Measurements from ENCODE around the gene ACTL6B. TPM values are rescaled to one million over a fixed set of nuclear protein-coding genes. Genes with fewer than 3 reads are reported as not detected.

ACTL6B gene
- polyA plus RNA-seq, 1 donor (not counting 4 experiments of a cell fraction or from before 2014, with no cell fraction given) = not detected

DNA sequence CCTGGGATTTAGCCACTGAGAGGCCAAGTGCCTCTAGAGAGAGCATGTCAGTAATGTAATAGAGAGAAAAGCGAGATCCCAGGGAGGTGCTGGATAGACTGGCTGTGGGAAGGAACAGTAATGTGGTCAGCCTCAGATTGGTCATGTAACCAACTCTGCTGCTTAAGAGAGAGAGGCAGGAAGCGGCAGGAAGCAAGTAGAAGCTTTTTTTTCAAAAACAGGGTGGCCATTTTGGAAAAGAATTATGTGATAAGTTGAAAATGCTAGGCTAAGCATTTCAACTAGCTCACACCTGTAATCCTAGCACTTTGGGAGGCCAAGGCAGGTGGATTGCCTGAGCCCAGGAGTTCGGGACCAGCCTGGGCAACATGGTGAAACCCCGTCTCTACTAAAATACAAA lies 57.8 kb downstream of the ACTL6B start:
- Histone ChIP-seq H3K27me3 (ENCODE audit: control insufficient read depth, extremely low read depth, insufficient read depth, low read length) (no peaks in the 10 kb centered on the region), H2AFZ (ENCODE audit: control insufficient read depth, low read length) (no peak overlapping the region), H3K79me2 (ENCODE audit: control insufficient read depth, insufficient read depth, low read length) (no peaks in the 10 kb centered on the region), H3K9ac (ENCODE audit: control insufficient read depth, extremely low read depth, insufficient read depth, low read length) (no peak overlapping the region), H3K4me3 (ENCODE audit: control insufficient read depth in 2 of 3, extremely low read depth in 1 of 3, insufficient read depth in 2 of 3, low read depth in 1 of 3, low read length in 3 of 3) (no peak overlapping the region), H3K4me2 (ENCODE audit: control insufficient read depth, extremely low read depth, insufficient read depth, low read depth, low read length) (no peak overlapping the region), H4K20me1 (ENCODE audit: control insufficient read depth, extremely low read depth, insufficient read depth, low read length) (no peaks in the 10 kb centered on the region), H3K4me1 (ENCODE audit: control insufficient read depth, extremely low read depth, insufficient read depth, low read length) (no peaks in the 10 kb centered on the region), H3K27ac (ENCODE audit: control insufficient read depth, insufficient read depth, low read length) (no peak overlapping the region), H3K36me3 (ENCODE audit: control insufficient read depth in 2 of 2, extremely low read depth in 1 of 2, insufficient read depth in 2 of 2, low read length in 2 of 2) (no peaks in the 10 kb centered on the region), H3K9me1 (ENCODE audit: control insufficient read depth, extremely low read depth, insufficient read depth, low read length) (no peaks in the 10 kb centered on the region), H3K9me3 (ENCODE audit: control insufficient read depth, low read depth, low read length) (no peaks in the 10 kb centered on the region)
- dilution Hi-C loops (cut with MboI; ENCODE audit: extremely low pct_ligation_motif_present, low sequenced_read_pairs) = no loop called here
- FAIRE-seq (no peak), DNase-seq (ENCODE audit: low read depth, low spot score) (no peak)
- TF ChIP-seq, protein P1, sequence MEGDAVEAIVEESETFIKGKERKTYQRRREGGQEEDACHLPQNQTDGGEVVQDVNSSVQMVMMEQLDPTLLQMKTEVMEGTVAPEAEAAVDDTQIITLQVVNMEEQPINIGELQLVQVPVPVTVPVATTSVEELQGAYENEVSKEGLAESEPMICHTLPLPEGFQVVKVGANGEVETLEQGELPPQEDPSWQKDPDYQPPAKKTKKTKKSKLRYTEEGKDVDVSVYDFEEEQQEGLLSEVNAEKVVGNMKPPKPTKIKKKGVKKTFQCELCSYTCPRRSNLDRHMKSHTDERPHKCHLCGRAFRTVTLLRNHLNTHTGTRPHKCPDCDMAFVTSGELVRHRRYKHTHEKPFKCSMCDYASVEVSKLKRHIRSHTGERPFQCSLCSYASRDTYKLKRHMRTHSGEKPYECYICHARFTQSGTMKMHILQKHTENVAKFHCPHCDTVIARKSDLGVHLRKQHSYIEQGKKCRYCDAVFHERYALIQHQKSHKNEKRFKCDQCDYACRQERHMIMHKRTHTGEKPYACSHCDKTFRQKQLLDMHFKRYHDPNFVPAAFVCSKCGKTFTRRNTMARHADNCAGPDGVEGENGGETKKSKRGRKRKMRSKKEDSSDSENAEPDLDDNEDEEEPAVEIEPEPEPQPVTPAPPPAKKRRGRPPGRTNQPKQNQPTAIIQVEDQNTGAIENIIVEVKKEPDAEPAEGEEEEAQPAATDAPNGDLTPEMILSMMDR (optimal IDR thresholded peaks at IDR 0.05 in 1 of 3, IDR thresholded peaks at IDR 0.05 in 1 of 3, conservative IDR thresholded peaks at IDR 0.05 in 1 of 3; ENCODE audit: extremely low read depth in 1 of 3, insufficient read depth in 2 of 3, low read length in 3 of 3) = no peak
- TF ChIP-seq EZH2 (IDR thresholded peaks at IDR 0.05; ENCODE audit: low read length) = no peak

DNA sequence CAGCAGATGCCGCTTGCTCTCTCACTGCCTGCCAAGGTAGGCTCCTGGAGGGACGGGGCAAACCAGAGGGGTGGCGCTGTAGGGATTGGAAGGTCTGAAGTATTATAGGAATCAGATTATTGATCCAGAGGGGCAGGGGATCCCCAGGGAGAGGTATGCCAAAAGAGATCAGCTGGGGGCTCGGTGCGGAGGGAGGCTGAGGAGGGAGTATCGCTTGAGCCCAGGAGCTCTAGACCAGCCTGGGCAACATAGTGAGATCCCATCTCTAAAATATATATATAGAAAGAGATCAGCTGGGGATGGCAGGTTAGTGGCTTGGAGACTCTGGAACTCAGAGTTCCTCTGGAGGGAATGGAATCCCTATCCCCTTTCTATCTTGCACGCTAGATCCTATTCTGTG lies 61.1 kb downstream of the ACTL6B start:
- no peaks in the 10 kb centered on the region for H4K20me1 ChIP-seq (ENCODE audit: control insufficient read depth, extremely low read depth, insufficient read depth, low read length)
- no peak overlapping the region for H3K4me2 ChIP-seq (ENCODE audit: control insufficient read depth, extremely low read depth, insufficient read depth, low read depth, low read length)
- H3K9me1 ChIP-seq (ENCODE audit: control insufficient read depth, extremely low read depth, insufficient read depth, low read length) = no peaks in the 10 kb centered on the region
- H3K9ac ChIP-seq (ENCODE audit: control insufficient read depth, extremely low read depth, insufficient read depth, low read length) = no peak overlapping the region
- no peak for DNase-seq (ENCODE audit: low read depth, low spot score)
- dilution Hi-C loops (cut with MboI; ENCODE audit: extremely low pct_ligation_motif_present, low sequenced_read_pairs) = no loop called here
- TF ChIP-seq, protein P1 (optimal IDR thresholded peaks at IDR 0.05 in 1 of 3, IDR thresholded peaks at IDR 0.05 in 1 of 3, conservative IDR thresholded peaks at IDR 0.05 in 1 of 3; ENCODE audit: extremely low read depth in 1 of 3, insufficient read depth in 2 of 3, low read length in 3 of 3) = no peak
- no peak for TF ChIP-seq EZH2 (IDR thresholded peaks at IDR 0.05; ENCODE audit: low read length)
- no peaks in the 10 kb centered on the region for H3K36me3 ChIP-seq (ENCODE audit: control insufficient read depth in 2 of 2, extremely low read depth in 1 of 2, insufficient read depth in 2 of 2, low read length in 2 of 2)
- H3K4me1 ChIP-seq (ENCODE audit: control insufficient read depth, extremely low read depth, insufficient read depth, low read length) = no peaks in the 10 kb centered on the region
- peaks cover under 1% of the 10 kb centered on the region for H3K27me3 ChIP-seq (ENCODE audit: control insufficient read depth, extremely low read depth, insufficient read depth, low read length)
- no peak overlapping the region for H3K27ac ChIP-seq (ENCODE audit: control insufficient read depth, insufficient read depth, low read length)
- no peak overlapping the region for H2AFZ ChIP-seq (ENCODE audit: control insufficient read depth, low read length)
- no peaks in the 10 kb centered on the region for H3K9me3 ChIP-seq (ENCODE audit: control insufficient read depth, low read depth, low read length)
- no peak overlapping the region for H3K4me3 ChIP-seq (ENCODE audit: control insufficient read depth in 2 of 3, extremely low read depth in 1 of 3, insufficient read depth in 2 of 3, low read depth in 1 of 3, low read length in 3 of 3)
- FAIRE-seq = no peak
- no peaks in the 10 kb centered on the region for H3K79me2 ChIP-seq (ENCODE audit: control insufficient read depth, insufficient read depth, low read length)

Other genes starting within 250 kb of the ACTL6B start
- 1.4 to 2.0 TPM (median 1.7 TPM) in 3 replicates for gene ZCWPW1, start 227.7 kb downstream of the ACTL6B start, polyA plus RNA-seq
- gene MEPCE, start 226.6 kb downstream of the ACTL6B start, polyA plus RNA-seq = 10.6 to 14.7 TPM (median 10.8 TPM) in 3 replicates
- gene PPP1R35, start 220.0 kb downstream of the ACTL6B start, polyA plus RNA-seq = 12.2 to 15.3 TPM (median 13.3 TPM) in 3 replicates
- gene SPACDR, start 192.2 kb downstream of the ACTL6B start, polyA plus RNA-seq = 0.24 to 0.54 TPM (median 0.37 TPM) in 3 replicates
- gene TSC22D4, start 177.2 kb downstream of the ACTL6B start, polyA plus RNA-seq = 8.4 to 16.6 TPM (median 9.1 TPM) in 3 replicates
- 0.16 to 0.48 TPM (median 0.16 TPM) in 3 replicates for gene NYAP1, start 172.5 kb downstream of the ACTL6B start, polyA plus RNA-seq
- 3.1 to 4.1 TPM (median 3.4 TPM) in 3 replicates for gene AGFG2, start 117.2 kb downstream of the ACTL6B start, polyA plus RNA-seq
- gene SAP25, start 82.5 kb downstream of the ACTL6B start, polyA plus RNA-seq = 0.16 to 0.21 TPM in 2 of 3 replicates, not detected in the other
- gene LRCH4, start 70.3 kb downstream of the ACTL6B start, polyA plus RNA-seq = 4.9 to 8.1 TPM (median 7.3 TPM) in 3 replicates
- 0.19 to 0.34 TPM (median 0.22 TPM) in 3 replicates for gene FBXO24, start 70.1 kb downstream of the ACTL6B start, polyA plus RNA-seq
- 0.63 to 1.3 TPM (median 0.80 TPM) in 3 replicates for gene PCOLCE, start 54.1 kb downstream of the ACTL6B start, polyA plus RNA-seq
- 4.1 to 17.0 TPM (median 5.5 TPM) in 3 replicates for gene MOSPD3, start 43.9 kb downstream of the ACTL6B start, polyA plus RNA-seq
- gene TFR2, start 14.9 kb downstream of the ACTL6B start, polyA plus RNA-seq = 0.07 to 0.21 TPM (median 0.12 TPM) in 3 replicates
- 87.2 to 216 TPM (median 126 TPM) in 3 replicates for gene GNB2, start 17.3 kb upstream of the ACTL6B start, polyA plus RNA-seq
- gene GIGYF1, start 37.8 kb upstream of the ACTL6B start, polyA plus RNA-seq = 3.2 to 4.8 TPM (median 4.0 TPM) in 3 replicates
- 37.8 to 50.3 TPM (median 44.6 TPM) in 3 replicates for gene POP7, start 49.7 kb upstream of the ACTL6B start, polyA plus RNA-seq
- 0.35 to 0.86 TPM (median 0.41 TPM) in 3 replicates for gene EPO, start 64.0 kb upstream of the ACTL6B start, polyA plus RNA-seq
- gene ZAN, start 77.1 kb upstream of the ACTL6B start, polyA plus RNA-seq = 0.09 to 0.36 TPM (median 0.14 TPM) in 3 replicates
- gene EPHB4, start 171.1 kb upstream of the ACTL6B start, polyA plus RNA-seq = 61.4 to 74.5 TPM (median 71.4 TPM) in 3 replicates
- 14.5 to 24.9 TPM (median 19.8 TPM) in 3 replicates for gene SLC12A9, start 196.3 kb upstream of the ACTL6B start, polyA plus RNA-seq
- 83.8 to 106 TPM (median 93.7 TPM) in 3 replicates for gene TRIP6, start 210.9 kb upstream of the ACTL6B start, polyA plus RNA-seq
- 23.1 to 54.5 TPM (median 42.2 TPM) in 3 replicates for gene SRRT, start 218.7 kb upstream of the ACTL6B start, polyA plus RNA-seq
- gene UFSP1, start 233.3 kb upstream of the ACTL6B start, polyA plus RNA-seq = 1.0 to 1.4 TPM (median 1.2 TPM) in 3 replicates
- gene ACHE, start 239.4 kb upstream of the ACTL6B start, polyA plus RNA-seq = 0.07 to 0.30 TPM (median 0.20 TPM) in 3 replicates